IPS DF 6.9 (cell line): ENCODE data around the gene STAM.

ENCODE experiments used
- DNase-seq: peaks from one replicate; pipeline ENCODE4 v3.0.0-alpha.2; 2013; ENCODE audit warnings: low read depth, low spot score
- H3K27ac ChIP-seq: one replicate; pipeline ENCODE4 v1.5.1; 2013; ENCODE audit warnings: low read length, control low read depth
- H3K27me3 ChIP-seq: 2 replicates; pipeline ENCODE4 v1.6.1; 2013; ENCODE audit warnings: mild to moderate bottlenecking, low read length; ENCODE audit not compliant: control insufficient read depth, insufficient read depth
- H3K36me3 ChIP-seq: 2 replicates; pipeline ENCODE4 v1.6.1; 2013; ENCODE audit warnings: low read length; ENCODE audit not compliant: control insufficient read depth, insufficient read depth
- H3K4me1 ChIP-seq: 2 replicates; pipeline ENCODE4 v1.6.1; 2013; ENCODE audit warnings: low read length; ENCODE audit not compliant: control insufficient read depth, insufficient read depth
- H3K4me3 ChIP-seq: 2 replicates; pipeline ENCODE4 v1.5.1; 2013; ENCODE audit warnings: mild to moderate bottlenecking, low read length
- H3K9me3 ChIP-seq: 2 replicates; pipeline ENCODE4 v1.6.1; 2013; ENCODE audit warnings: low read length, inconsistent platforms; ENCODE audit not compliant: control insufficient read depth, insufficient read depth
- whole genome bisulfite sequencing: extraction: QIAGEN DNeasy Blood & Tissue Kit; methylation state at CpG from one replicate; pipeline ENCODE4 v1.1.7; 2013; ENCODE audit warnings: mixed read lengths, missing lambda C conversion rate; ENCODE audit not compliant: insufficient read length, insufficient coverage; 5-methylcytosine and 5-hydroxymethylcytosine counted together

The STAM gene

GRCh38 chr10:17693009-17693408 lies 49.1 kb downstream of the STAM start:
- Histone ChIP-seq H3K27me3 (no peaks in the 10 kb centered on the region), H3K4me3 (no peak overlapping the region), H3K4me1 (no peaks in the 10 kb centered on the region), H3K9me3 (no peaks in the 10 kb centered on the region), H3K27ac (no peak overlapping the region), H3K36me3 (no peaks in the 10 kb centered on the region)
- no CpG with 5 or more reads among the region's 1 CpG for whole genome bisulfite sequencing
- DNase-seq: no peak

GRCh38 chr10:17698696-17699095 lies 54.7 kb downstream of the STAM start:
- Histone ChIP-seq H3K36me3 (no peaks in the 10 kb centered on the region), H3K27ac (no peak overlapping the region), H3K4me1 (no peaks in the 10 kb centered on the region), H3K9me3 (no peaks in the 10 kb centered on the region), H3K4me3 (no peak overlapping the region), H3K27me3 (no peaks in the 10 kb centered on the region)
- DNase-seq: no peak
- WGBS: no CpG with 5 or more reads among the region's 4 CpGs

- H3K36me3 ChIP-seq: no peaks in the 10 kb centered on the region
- H3K4me3 ChIP-seq: no peak overlapping the region
- DNase-seq: no peak
- WGBS: 100% methylated on average over 1 of the region's 3 CpGs
- no peak overlapping the region for H3K27ac ChIP-seq
- H3K4me1 ChIP-seq: no peaks in the 10 kb centered on the region
- H3K9me3 ChIP-seq: no peaks in the 10 kb centered on the region
- no peaks in the 10 kb centered on the region for H3K27me3 ChIP-seq
Observed at GRCh38 chr10:17701301-17701700, 57.4 kb downstream of the STAM start.

GRCh38 chr10:17703706-17704105 lies 59.8 kb downstream of the STAM start:
- H3K9me3 ChIP-seq: no peaks in the 10 kb centered on the region
- H3K27me3 ChIP-seq: no peaks in the 10 kb centered on the region
- H3K4me3 ChIP-seq: no peak overlapping the region

GRCh38 chr10:17708821-17709220 lies 64.9 kb downstream of the STAM start:
- Histone ChIP-seq H3K27me3 (no peaks in the 10 kb centered on the region), H3K36me3 (peaks cover 7% of the 10 kb centered on the region; the same call in 1 of the 2 replicates), H3K9me3 (no peaks in the 10 kb centered on the region), H3K27ac (no peak overlapping the region), H3K4me1 (peaks cover 2% of the 10 kb centered on the region; the same call in 1 of the 2 replicates), H3K4me3 (no peak overlapping the region)
- DNase-seq: no peak
- WGBS: no CpG with 5 or more reads among the region's 10 CpGs

More at GRCh38 chr10:17703706-17704105, 59.8 kb downstream of the STAM start:
- no CpG with 5 or more reads among the region's 3 CpGs for WGBS
- no peaks in the 10 kb centered on the region for H3K4me1 ChIP-seq
- no peak overlapping the region for H3K27ac ChIP-seq
- H3K36me3 ChIP-seq: peaks cover 2% of the 10 kb centered on the region; the same call in 1 of the 2 replicates
- no peak for DNase-seq

- H3K4me1 ChIP-seq: peaks cover 2% of the 10 kb centered on the region; the same call in 1 of the 2 replicates
- no peaks in the 10 kb centered on the region for H3K9me3 ChIP-seq
- H3K27ac ChIP-seq: no peak overlapping the region
- no peak for DNase-seq
- WGBS: no CpG with 5 or more reads among the region's 5 CpGs
- H3K36me3 ChIP-seq: peaks cover 7% of the 10 kb centered on the region; the same call in 1 of the 2 replicates
- no peak overlapping the region for H3K4me3 ChIP-seq
- H3K27me3 ChIP-seq: no peaks in the 10 kb centered on the region
Observed at GRCh38 chr10:17709492-17709891, 65.5 kb downstream of the STAM start.

- Histone ChIP-seq H3K9me3 (no peaks in the 10 kb centered on the region), H3K27me3 (no peaks in the 10 kb centered on the region), H3K4me1 (peaks cover 2% of the 10 kb centered on the region; the same call in 1 of the 2 replicates), H3K4me3 (no peak overlapping the region), H3K36me3 (peaks cover 7% of the 10 kb centered on the region; the same call in 1 of the 2 replicates), H3K27ac (no peak overlapping the region)
- no CpG with 5 or more reads among the region's 4 CpGs for WGBS
- no peak for DNase-seq
Observed at GRCh38 chr10:17710181-17710580, 66.2 kb downstream of the STAM start.

- Histone ChIP-seq H3K27ac (no peak overlapping the region), H3K4me1 (peaks cover 2% of the 10 kb centered on the region; the same call in 1 of the 2 replicates), H3K9me3 (no peaks in the 10 kb centered on the region), H3K4me3 (no peak overlapping the region), H3K27me3 (no peaks in the 10 kb centered on the region), H3K36me3 (peaks cover 7% of the 10 kb centered on the region; the same call in 1 of the 2 replicates)
- no CpG with 5 or more reads among the region's 5 CpGs for WGBS
- DNase-seq: no peak
Observed at GRCh38 chr10:17712053-17712452, 68.1 kb downstream of the STAM start.

GRCh38 chr10:17712717-17713471 lies 68.9 kb downstream of the STAM start:
- Histone ChIP-seq H3K27ac (no peak overlapping the region), H3K4me3 (no peak overlapping the region), H3K9me3 (no peaks in the 10 kb centered on the region), H3K4me1 (peaks cover 2% of the 10 kb centered on the region; the same call in 1 of the 2 replicates), H3K36me3 (peaks cover 7% of the 10 kb centered on the region; the same call in 1 of the 2 replicates), H3K27me3 (no peaks in the 10 kb centered on the region)
- no CpG with 5 or more reads among the region's 18 CpGs for WGBS
- DNase-seq: no peak

GRCh38 chr10:17713758-17714157 lies 69.8 kb downstream of the STAM start:
- H3K36me3 ChIP-seq: peaks cover 5% of the 10 kb centered on the region; the same call in 1 of the 2 replicates
- WGBS: no CpG with 5 or more reads among the region's 10 CpGs

More at GRCh38 chr10:17713758-17714157, 69.8 kb downstream of the STAM start:
- no peak for DNase-seq
- Histone ChIP-seq H3K4me1 (peaks cover 2% of the 10 kb centered on the region; the same call in 1 of the 2 replicates), H3K9me3 (no peaks in the 10 kb centered on the region), H3K4me3 (no peak overlapping the region), H3K27me3 (no peaks in the 10 kb centered on the region), H3K27ac (no peak overlapping the region)
